Body of pancreas (tissue), 4 donors: ENCODE measurements around the gene VSX1.

Experiments
- POLR2A ChIP-seq, 3 donors: fragments of 450-650 bp; IDR thresholded peaks; one replicate each; pipeline ENCODE4 v1.6.1; 2016; ENCODE audit warnings: antibody characterized with exemption in 3 of 3, mild to moderate bottlenecking in 2 of 3
- TF ChIP-seq, protein P1 (sequence below), 7 experiments: fragments of 450-650 bp in 4 of 7; fragments of 200-600 bp in 3 of 7; sonication (generic) in 3 of 7; IDR thresholded peaks; one replicate each; pipeline ENCODE4 v1.5.1; 2016 to 2019; ENCODE audit warnings: antibody characterized with exemption in 7 of 7

DNA sequence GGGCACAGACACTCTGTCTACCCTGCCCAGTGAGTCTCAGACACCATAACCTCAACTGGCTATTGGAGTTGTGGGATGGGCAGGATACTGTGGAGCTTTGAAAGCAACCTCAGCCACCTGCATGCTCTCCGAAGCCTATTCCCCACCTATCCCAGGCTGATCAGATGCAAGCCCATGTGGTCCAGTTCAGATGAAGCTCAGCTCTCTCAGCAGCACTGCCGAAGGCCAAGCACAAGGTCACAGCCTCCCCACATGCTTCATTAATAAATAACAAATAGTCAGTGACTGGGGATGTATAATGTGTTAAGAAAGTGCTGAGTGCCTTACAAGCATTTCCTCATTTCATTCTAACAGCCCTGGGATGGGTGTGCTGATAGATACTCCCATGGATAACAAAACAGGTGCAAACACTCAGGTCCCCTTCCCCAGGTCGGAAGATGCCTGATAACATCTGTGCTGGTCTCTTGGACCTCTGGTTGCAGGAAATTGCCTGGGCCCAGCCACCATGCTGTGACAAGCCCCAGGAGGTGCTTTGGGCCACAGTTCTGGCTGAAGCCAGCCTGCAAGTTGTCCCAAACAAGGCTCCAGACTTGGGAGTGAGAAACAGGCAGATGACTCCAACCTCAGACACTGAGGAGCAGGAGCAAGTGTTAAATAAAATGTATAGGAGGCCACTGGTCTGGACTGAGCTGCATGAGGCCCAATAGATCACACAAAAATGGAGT is 27.7 kb downstream of the VSX1 start:
- TF ChIP-seq, protein P1, sequence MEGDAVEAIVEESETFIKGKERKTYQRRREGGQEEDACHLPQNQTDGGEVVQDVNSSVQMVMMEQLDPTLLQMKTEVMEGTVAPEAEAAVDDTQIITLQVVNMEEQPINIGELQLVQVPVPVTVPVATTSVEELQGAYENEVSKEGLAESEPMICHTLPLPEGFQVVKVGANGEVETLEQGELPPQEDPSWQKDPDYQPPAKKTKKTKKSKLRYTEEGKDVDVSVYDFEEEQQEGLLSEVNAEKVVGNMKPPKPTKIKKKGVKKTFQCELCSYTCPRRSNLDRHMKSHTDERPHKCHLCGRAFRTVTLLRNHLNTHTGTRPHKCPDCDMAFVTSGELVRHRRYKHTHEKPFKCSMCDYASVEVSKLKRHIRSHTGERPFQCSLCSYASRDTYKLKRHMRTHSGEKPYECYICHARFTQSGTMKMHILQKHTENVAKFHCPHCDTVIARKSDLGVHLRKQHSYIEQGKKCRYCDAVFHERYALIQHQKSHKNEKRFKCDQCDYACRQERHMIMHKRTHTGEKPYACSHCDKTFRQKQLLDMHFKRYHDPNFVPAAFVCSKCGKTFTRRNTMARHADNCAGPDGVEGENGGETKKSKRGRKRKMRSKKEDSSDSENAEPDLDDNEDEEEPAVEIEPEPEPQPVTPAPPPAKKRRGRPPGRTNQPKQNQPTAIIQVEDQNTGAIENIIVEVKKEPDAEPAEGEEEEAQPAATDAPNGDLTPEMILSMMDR (IDR thresholded peaks at IDR 0.05) = no peak
- no peak for TF ChIP-seq POLR2A (IDR thresholded peaks at IDR 0.05)
